GM21515 (cell line): ENCODE data around the gene EPHB1.

Source experiments
- ATAC-seq: cut with Tn5 transposase; IDR thresholded peaks from one replicate; pipeline ENCODE4 v1.9.1; 2021; ENCODE audit not compliant: unreplicated experiment

EPHB1 gene

DNA sequence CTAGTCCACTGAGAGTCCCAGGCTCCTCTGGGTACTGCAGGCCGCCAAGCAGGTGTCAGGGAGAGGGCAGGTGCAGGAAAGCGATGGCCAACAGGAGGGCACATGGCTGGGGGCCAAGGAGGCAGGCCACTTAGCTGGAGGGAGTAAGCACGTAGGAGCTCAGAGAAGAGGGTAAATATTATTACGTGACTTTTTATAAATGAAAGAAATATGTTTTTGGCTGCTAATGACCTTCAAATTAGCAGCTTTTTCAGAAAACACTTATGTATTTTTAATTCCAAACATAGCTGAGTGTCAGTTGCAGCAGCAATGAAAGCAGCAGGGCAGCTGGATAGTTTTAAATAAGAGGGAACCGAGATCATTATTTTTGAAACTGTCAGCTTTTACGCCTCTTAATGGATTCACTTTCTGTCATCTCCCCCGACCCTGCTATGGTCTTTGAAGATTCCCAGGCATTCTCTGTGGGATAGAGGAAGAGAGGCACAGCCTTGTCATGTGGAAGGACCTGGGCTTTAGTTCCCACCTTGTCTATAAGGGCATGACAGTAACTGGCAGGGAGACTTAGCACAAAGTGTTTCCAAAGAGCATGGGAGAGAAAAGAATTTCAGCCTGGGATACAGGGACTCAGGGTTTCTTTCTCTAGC is 477.1 kb downstream of the EPHB1 start:
- ATAC-seq, result no peak

DNA sequence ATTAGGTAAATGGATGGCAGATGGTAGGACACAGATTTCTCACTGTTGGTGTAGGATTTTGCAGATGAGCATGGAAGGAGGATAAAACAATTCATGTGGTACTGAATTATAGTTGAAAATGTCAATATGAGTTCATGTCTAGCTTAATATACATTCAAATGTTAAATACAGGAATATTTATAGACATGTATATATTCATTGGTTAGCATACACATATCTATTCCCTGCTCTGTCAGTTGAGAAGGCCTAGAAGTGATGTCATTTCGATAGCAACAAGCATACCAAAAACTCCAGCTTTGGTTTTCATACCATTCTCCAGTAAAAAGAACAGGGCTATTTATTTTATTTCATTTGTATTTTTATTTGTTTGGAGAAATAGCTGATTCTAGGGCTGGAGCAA is 497.1 kb downstream of the EPHB1 start:
- ATAC-seq, result no peak

DNA sequence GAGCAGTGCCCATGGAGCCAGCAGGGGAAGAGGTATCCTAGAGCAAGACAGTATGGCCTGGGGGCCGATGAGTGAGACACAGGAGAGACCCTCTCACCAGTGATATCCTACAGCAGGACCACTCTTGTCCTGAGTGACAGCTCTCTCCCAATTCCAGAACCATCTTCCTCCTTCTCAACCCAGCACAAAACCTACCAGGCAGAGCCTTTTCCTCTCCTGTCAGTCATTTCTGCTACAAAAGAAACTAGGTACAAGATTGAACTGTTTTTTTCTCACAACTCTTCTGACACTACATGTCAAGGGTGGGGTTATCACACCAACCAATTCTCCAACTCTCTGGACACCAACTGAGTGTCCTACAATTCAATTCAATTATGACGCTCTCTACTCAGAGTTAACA is 506.6 kb downstream of the EPHB1 start:
- ATAC-seq, result no peak

DNA sequence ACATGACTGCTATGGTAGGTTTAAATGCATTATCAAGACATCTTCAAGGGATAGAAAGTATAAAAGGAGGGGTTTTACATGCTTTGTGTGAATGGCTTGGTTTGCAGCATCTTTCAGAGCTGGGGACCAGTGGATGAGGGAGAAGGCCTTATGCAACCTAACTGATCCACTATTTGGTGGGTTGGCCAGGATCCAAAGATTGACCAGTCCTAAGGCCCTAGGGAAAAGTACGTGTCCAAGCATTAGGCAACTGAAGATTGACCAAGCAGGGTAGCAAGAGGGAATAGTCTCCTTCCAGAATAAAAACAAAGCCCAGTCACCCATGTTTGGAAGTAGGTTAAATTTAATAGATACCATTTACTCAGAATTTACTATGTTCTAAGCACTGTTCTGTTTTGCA is 509.3 kb downstream of the EPHB1 start:
- no peak for ATAC-seq
